Natural killer cell (primary cell): ENCODE measurements around the gene CUL2. TPM values are rescaled to one million over a fixed set of nuclear protein-coding genes. Genes with fewer than 3 reads are reported as not detected.

Experiments used
- ATAC-seq, 3 donors: fragments of 150-1000 bp in 2 of 3; fragments of 200-7000 bp in 1 of 3; cut with Tn5 transposase; 1 replicate in 1 of 3; 2 replicates in 2 of 3; pipeline ENCODE4 v1.10.0; 2021; ENCODE audit warnings: mild to moderate bottlenecking in 2 of 3, moderate library complexity in 2 of 3
- DNase-seq, 2 donors: peaks; one replicate each; pipeline versions ENCODE4 v3.0.0 to v3.0.0-alpha.2; 2013 to 2021; ENCODE audit warnings: mixed read lengths in 1 of 2
- H3K27ac ChIP-seq: one replicate; pipeline ENCODE4 v1.5.1; 2013; ENCODE audit warnings: mild to moderate bottlenecking, low read length
- H3K27me3 ChIP-seq: one replicate; pipeline ENCODE4 v1.6.1; 2013; ENCODE audit warnings: low read length; ENCODE audit not compliant: control insufficient read depth, insufficient read depth
- H3K36me3 ChIP-seq: one replicate; pipeline ENCODE4 v1.6.1; 2013; ENCODE audit warnings: low read length; ENCODE audit not compliant: control insufficient read depth, insufficient read depth
- H3K4me1 ChIP-seq: one replicate; pipeline ENCODE4 v1.6.1; 2013; ENCODE audit warnings: low read length; ENCODE audit not compliant: control insufficient read depth, insufficient read depth
- H3K4me3 ChIP-seq: one replicate; pipeline ENCODE4 v1.5.1; 2013; ENCODE audit warnings: low read length
- H3K9me3 ChIP-seq: one replicate; pipeline ENCODE4 v1.6.1; 2013; ENCODE audit warnings: low read length; ENCODE audit not compliant: control insufficient read depth, insufficient read depth
- H3K27ac Mint-ChIP-seq, 2 donors: one replicate each; pipeline ENCODE4 v1.8.0; 2022; ENCODE audit warnings: mild to moderate bottlenecking in 2 of 2, mixed read lengths in 2 of 2, moderate library complexity in 1 of 2
- H3K27me3 Mint-ChIP-seq, 2 donors: one replicate each; pipeline ENCODE4 v1.8.0; 2022; ENCODE audit warnings: low read depth in 2 of 2, mixed read lengths in 2 of 2
- H3K36me3 Mint-ChIP-seq: one replicate; pipeline ENCODE4 v1.8.0; 2022; ENCODE audit warnings: mixed read lengths
- H3K4me1 Mint-ChIP-seq, 2 donors: one replicate each; pipeline ENCODE4 v1.8.0; 2022; ENCODE audit warnings: mixed read lengths in 2 of 2
- H3K4me3 Mint-ChIP-seq: one replicate; pipeline ENCODE4 v1.8.0; 2022; ENCODE audit warnings: mild to moderate bottlenecking, moderate library complexity, mixed read lengths
- H3K9me3 Mint-ChIP-seq, 2 donors: one replicate each; pipeline ENCODE4 v1.8.0; 2022; ENCODE audit warnings: mixed read lengths in 2 of 2
- WGBS: methylation state at CpG from one replicate; pipeline ENCODE4 v1.1.7; 2013; ENCODE audit warnings: missing lambda C conversion rate; ENCODE audit not compliant: insufficient coverage; 5-methylcytosine and 5-hydroxymethylcytosine counted together
- intact Hi-C: fragments of 100-400 bp; cut with micrococcal nuclease; formaldehyde crosslinking; loops from one replicate; pipeline ENCODE4 v1.14.2; 2022
- total RNA-seq, 4 donors: library from RNA; stranded (reverse); fragments of 120-200 nt in 1 of 4; gene quantifications; one replicate each; pipeline versions ENCODE4 v1.2.3 to v1.2.4, GENCODE V29; 2013 to 2022
- TF ChIP-seq, protein P1 (sequence below): fragments of 200-600 bp; IDR thresholded peaks from one replicate; pipeline ENCODE4 v1.8.0; 2022; ENCODE audit warnings: antibody characterized with exemption

The CUL2 gene
- total RNA-seq, 3 donors from 2014 or later (not counting 1 experiment from before 2014, with no cell fraction given): 33.5 to 41.6 (median 41.3) TPM

- no peaks in the 10 kb centered on the region for H3K27me3 Mint-ChIP-seq
- H3K4me3 Mint-ChIP-seq: no peak overlapping the region
- H3K9me3 Mint-ChIP-seq: no peaks in the 10 kb centered on the region
- Histone ChIP-seq H3K9me3 (no peaks in the 10 kb centered on the region), H3K27me3 (no peaks in the 10 kb centered on the region), H3K4me1 (peaks cover 24% of the 10 kb centered on the region), H3K36me3 (no peaks in the 10 kb centered on the region), H3K4me3 (no peak overlapping the region), H3K27ac (peak overlapping the region; percentile 38)
- H3K4me1 Mint-ChIP-seq: peaks cover 15 to 22% of the 10 kb centered on the region in 2 donors
- TF ChIP-seq, protein P1, sequence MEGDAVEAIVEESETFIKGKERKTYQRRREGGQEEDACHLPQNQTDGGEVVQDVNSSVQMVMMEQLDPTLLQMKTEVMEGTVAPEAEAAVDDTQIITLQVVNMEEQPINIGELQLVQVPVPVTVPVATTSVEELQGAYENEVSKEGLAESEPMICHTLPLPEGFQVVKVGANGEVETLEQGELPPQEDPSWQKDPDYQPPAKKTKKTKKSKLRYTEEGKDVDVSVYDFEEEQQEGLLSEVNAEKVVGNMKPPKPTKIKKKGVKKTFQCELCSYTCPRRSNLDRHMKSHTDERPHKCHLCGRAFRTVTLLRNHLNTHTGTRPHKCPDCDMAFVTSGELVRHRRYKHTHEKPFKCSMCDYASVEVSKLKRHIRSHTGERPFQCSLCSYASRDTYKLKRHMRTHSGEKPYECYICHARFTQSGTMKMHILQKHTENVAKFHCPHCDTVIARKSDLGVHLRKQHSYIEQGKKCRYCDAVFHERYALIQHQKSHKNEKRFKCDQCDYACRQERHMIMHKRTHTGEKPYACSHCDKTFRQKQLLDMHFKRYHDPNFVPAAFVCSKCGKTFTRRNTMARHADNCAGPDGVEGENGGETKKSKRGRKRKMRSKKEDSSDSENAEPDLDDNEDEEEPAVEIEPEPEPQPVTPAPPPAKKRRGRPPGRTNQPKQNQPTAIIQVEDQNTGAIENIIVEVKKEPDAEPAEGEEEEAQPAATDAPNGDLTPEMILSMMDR: no peak
- no peaks in the 10 kb centered on the region for H3K36me3 Mint-ChIP-seq
- intact Hi-C loops: loop anchor here (10.0 kb wide), 1 partner anchor 520 kb away; the partner anchor contains the start of gene FZD8
- DNase-seq (no peak), ATAC-seq (no peak)
- WGBS: 86% methylated on average over 5 of the region's 6 CpGs
- peak overlapping the region; percentile 1 to 98 for H3K27ac Mint-ChIP-seq
Measured at GRCh38 chr10:35124540-35124939, 34.4 kb upstream of the CUL2 start.

DNA sequence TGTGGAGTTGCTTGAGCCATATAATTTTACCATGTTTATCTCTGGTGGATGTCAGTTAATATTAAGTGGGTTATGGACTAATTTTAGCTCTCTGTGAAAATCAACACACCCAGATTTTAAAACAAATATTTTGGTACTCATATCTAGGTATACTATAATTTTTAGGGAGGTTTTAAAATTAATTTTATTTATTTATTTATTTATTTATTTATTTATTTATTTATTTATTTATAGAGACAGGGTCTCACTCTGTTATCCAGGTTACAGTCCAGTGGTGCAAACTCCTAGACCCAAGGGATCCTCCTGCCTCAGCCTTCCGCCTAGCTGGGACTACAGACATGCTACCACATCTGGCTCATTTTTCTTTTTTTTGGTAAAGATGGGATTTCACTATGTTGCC lies 29.2 kb upstream of the CUL2 start:
- intact Hi-C loops: no loop called here
- no peak overlapping the region for H3K27ac ChIP-seq
- H3K36me3 Mint-ChIP-seq: no peaks in the 10 kb centered on the region
- peaks cover 2% of the 10 kb centered on the region for H3K27me3 ChIP-seq
- peaks cover 0 to 3% of the 10 kb centered on the region in 2 donors for H3K27me3 Mint-ChIP-seq
- TF ChIP-seq, protein P1: no peak
- no peak overlapping the region for H3K4me3 ChIP-seq
- no peaks in the 10 kb centered on the region for H3K9me3 ChIP-seq
- peaks cover 3% of the 10 kb centered on the region for H3K4me1 ChIP-seq
- H3K27ac Mint-ChIP-seq: no peak overlapping the region
- DNase-seq: no peak
- WGBS: 100% methylated on average over 1 of the region's 1 CpG
- no peaks in the 10 kb centered on the region for H3K36me3 ChIP-seq
- H3K4me1 Mint-ChIP-seq: peaks cover 0 to 5% of the 10 kb centered on the region in 2 donors
- no peak overlapping the region for H3K4me3 Mint-ChIP-seq
- ATAC-seq: no peak
- H3K9me3 Mint-ChIP-seq: no peaks in the 10 kb centered on the region

GRCh38 chr10:35112571-35112970 lies 22.4 kb upstream of the CUL2 start:
- no peak for ATAC-seq
- Histone ChIP-seq H3K36me3 (no peaks in the 10 kb centered on the region), H3K27ac (no peak overlapping the region), H3K27me3 (peaks cover 2% of the 10 kb centered on the region), H3K9me3 (no peaks in the 10 kb centered on the region), H3K4me3 (no peak overlapping the region), H3K4me1 (no peaks in the 10 kb centered on the region)
- DNase-seq: no peak
- WGBS: 80% methylated on average over 3 of the region's 4 CpGs
- no peak overlapping the region for H3K27ac Mint-ChIP-seq
- no peaks in the 10 kb centered on the region for H3K36me3 Mint-ChIP-seq
- H3K27me3 Mint-ChIP-seq: peaks cover 0 to 4% of the 10 kb centered on the region in 2 donors
- intact Hi-C loops: no loop called here
- no peaks in the 10 kb centered on the region for H3K9me3 Mint-ChIP-seq
- H3K4me1 Mint-ChIP-seq: no peaks in the 10 kb centered on the region
- TF ChIP-seq, protein P1: no peak
- H3K4me3 Mint-ChIP-seq: no peak overlapping the region

DNA sequence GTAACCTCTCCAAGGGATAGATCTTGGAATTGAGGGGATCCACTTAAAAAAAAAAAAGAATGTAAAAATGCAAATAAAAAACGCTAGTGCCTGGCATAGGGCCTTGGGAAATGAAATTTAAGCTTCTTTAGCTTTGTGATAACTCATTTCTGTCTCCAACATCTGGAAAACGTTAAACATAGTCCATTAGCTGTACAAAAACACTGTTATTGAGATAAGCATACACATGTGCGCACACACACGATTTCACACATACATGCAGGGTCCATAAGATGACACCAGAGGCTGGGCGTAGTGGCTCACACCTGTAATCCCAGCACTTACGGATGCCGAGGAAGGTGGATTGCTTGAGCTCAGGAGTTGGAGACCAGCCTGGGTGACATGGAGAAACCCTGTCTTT lies 13.7 kb upstream of the CUL2 start:
- Histone ChIP-seq H3K4me3 (no peak overlapping the region), H3K27me3 (no peaks in the 10 kb centered on the region), H3K36me3 (no peaks in the 10 kb centered on the region), H3K4me1 (no peaks in the 10 kb centered on the region), H3K9me3 (no peaks in the 10 kb centered on the region), H3K27ac (no peak overlapping the region)
- TF ChIP-seq, protein P1: no peak
- intact Hi-C loops: no loop called here
- Mint-ChIP-seq H3K27me3 (peaks cover 0 to 8% of the 10 kb centered on the region in 2 donors), H3K36me3 (no peaks in the 10 kb centered on the region), H3K9me3 (no peaks in the 10 kb centered on the region), H3K4me1 (no peaks in the 10 kb centered on the region), H3K27ac (no peak overlapping the region), H3K4me3 (no peak overlapping the region)
- ATAC-seq (no peak), DNase-seq (no peak)
- 80% methylated on average over 7 of the region's 7 CpGs for WGBS
